ENCODE measurements around the gene CRLF3.
"Not testable (repeated sequence)": the region's sequence is repeated elsewhere in the genome, so short reads cannot be mapped to it uniquely, and the experiment has no call there.

DNA sequence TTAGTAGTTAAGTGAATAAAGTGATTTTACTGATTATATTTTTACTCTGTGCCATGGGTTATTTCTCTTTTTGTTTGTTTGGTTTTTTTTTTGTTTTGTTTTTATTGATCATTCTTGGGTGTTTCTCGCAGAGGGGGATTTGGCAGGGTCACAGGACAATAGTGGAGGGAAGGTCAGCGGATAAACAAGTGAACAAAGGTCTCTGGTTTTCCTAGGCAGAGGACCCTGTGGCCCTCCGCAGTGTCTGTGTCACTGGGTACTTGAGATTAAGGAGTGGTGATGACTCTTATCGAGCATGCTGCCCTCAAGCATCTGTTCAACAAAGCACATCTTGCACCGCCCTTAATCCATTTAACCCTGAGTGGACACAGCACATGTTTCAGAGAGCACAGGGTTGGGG, 88.8 kb downstream of the CRLF3 start:
- TF ChIP-seq, protein P1, sequence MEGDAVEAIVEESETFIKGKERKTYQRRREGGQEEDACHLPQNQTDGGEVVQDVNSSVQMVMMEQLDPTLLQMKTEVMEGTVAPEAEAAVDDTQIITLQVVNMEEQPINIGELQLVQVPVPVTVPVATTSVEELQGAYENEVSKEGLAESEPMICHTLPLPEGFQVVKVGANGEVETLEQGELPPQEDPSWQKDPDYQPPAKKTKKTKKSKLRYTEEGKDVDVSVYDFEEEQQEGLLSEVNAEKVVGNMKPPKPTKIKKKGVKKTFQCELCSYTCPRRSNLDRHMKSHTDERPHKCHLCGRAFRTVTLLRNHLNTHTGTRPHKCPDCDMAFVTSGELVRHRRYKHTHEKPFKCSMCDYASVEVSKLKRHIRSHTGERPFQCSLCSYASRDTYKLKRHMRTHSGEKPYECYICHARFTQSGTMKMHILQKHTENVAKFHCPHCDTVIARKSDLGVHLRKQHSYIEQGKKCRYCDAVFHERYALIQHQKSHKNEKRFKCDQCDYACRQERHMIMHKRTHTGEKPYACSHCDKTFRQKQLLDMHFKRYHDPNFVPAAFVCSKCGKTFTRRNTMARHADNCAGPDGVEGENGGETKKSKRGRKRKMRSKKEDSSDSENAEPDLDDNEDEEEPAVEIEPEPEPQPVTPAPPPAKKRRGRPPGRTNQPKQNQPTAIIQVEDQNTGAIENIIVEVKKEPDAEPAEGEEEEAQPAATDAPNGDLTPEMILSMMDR (IDR thresholded peaks at IDR 0.05) = not testable (repeated sequence)
- TF ChIP-seq EZH2 (IDR thresholded peaks at IDR 0.05; ENCODE audit: borderline replicate concordance, insufficient read depth, low read depth, low read length, poor library complexity, severe bottlenecking) = not testable (repeated sequence)

Measured in B cell (primary cell).